ENCODE measurements around the gene FAM135A. TPM values are rescaled to one million over a fixed set of nuclear protein-coding genes. Genes with fewer than 3 reads are reported as not detected.
"Not testable (repeated sequence)": the region's sequence is repeated elsewhere in the genome, so short reads cannot be mapped to it uniquely, and the experiment has no call there.

The FAM135A gene
- total RNA-seq, 1 donor from 2014 or later, result 48.0 TPM

GRCh38 chr6:70396796-70397729, 16.2 kb upstream of the FAM135A start:
- no peak for DNase-seq

GRCh38 chr6:70398783-70399728, 14.3 kb upstream of the FAM135A start:
- DNase-seq, result no peak

GRCh38 chr6:70404658-70405057, 8.7 kb upstream of the FAM135A start:
- DNase-seq, result no peak

GRCh38 chr6:70409216-70409615, 4.1 kb upstream of the FAM135A start:
- no peak for DNase-seq

GRCh38 chr6:70411542-70412251, 1.6 kb upstream of the FAM135A start:
- DNase-seq, result no peak

- no peak for DNase-seq
Measured at GRCh38 chr6:70412252-70413113, 825 bp upstream of the FAM135A start.

GRCh38 chr6:70413992-70414494, 735 bp downstream of the FAM135A start:
- DNase-seq, result no peak

GRCh38 chr6:70414813-70415212, 1.5 kb downstream of the FAM135A start:
- no peak for DNase-seq

GRCh38 chr6:70415247-70415646, 1.9 kb downstream of the FAM135A start:
- no peak for DNase-seq

GRCh38 chr6:70415660-70416059, 2.4 kb downstream of the FAM135A start:
- no peak for DNase-seq

- DNase-seq, result no peak
Measured at GRCh38 chr6:70421509-70421908, 8.2 kb downstream of the FAM135A start.

- no peak for DNase-seq
Measured at GRCh38 chr6:70423189-70424134, 10.2 kb downstream of the FAM135A start.

GRCh38 chr6:70424291-70424690, 11.0 kb downstream of the FAM135A start:
- no peak for DNase-seq

GRCh38 chr6:70436320-70436719, 23.0 kb downstream of the FAM135A start:
- no peak for DNase-seq

- DNase-seq, result no peak
Measured at GRCh38 chr6:70445001-70445400, 31.7 kb downstream of the FAM135A start.

GRCh38 chr6:70447343-70448070, 34.2 kb downstream of the FAM135A start:
- DNase-seq, result not testable (repeated sequence)

- not testable (repeated sequence) for DNase-seq
Measured at GRCh38 chr6:70453899-70454298, 40.6 kb downstream of the FAM135A start.

GRCh38 chr6:70456735-70457134, 43.4 kb downstream of the FAM135A start:
- DNase-seq, result no peak

GRCh38 chr6:70459235-70459634, 45.9 kb downstream of the FAM135A start:
- no peak for DNase-seq

Data from skin of body (tissue), 2 donors.